AG04450 (cell line): ENCODE measurements around the gene RPL3. TPM values are rescaled to one million over a fixed set of nuclear protein-coding genes. Genes with fewer than 3 reads are reported as not detected.

Experiments
- CTCF ChIA-PET: fragments of 300-600, 350-600 bp; formaldehyde crosslinking; extraction: SDS; loops from one replicate; lab custom pipeline; 2022; ENCODE audit warnings: antibody characterized with exemption, inconsistent platforms; lab: Charles Lee
- POLR2A ChIA-PET: fragments of 350-600 bp; formaldehyde crosslinking; extraction: SDS; loops from one replicate; lab custom pipeline; 2021; ENCODE audit warnings: antibody characterized with exemption, inconsistent platforms; lab: Yijun Ruan, JAX
- DNase-seq: peaks from one replicate; pipeline ENCODE4 v3.0.0-alpha.2; 2011; ENCODE audit warnings: low read depth, low spot score
- H3K27ac ChIP-seq: one replicate; pipeline ENCODE4 v1.5.1; 2012; ENCODE audit warnings: low read depth, low read length, control low read depth
- H3K27me3 ChIP-seq: one replicate; pipeline ENCODE4 v1.6.0; 2012; ENCODE audit warnings: low read length; ENCODE audit not compliant: control insufficient read depth, insufficient read depth
- H3K4me3 ChIP-seq: 2 replicates; pipeline ENCODE4 v1.5.1; 2011; ENCODE audit warnings: mild to moderate bottlenecking, low read depth, low read length, control low read depth
- H3K9me3 ChIP-seq: 2 replicates; pipeline ENCODE4 v1.5.1; 2012; ENCODE audit warnings: low read length; ENCODE audit not compliant: control insufficient read depth, insufficient read depth
- polyA plus RNA-seq: library from polyadenylated mRNA; depleted of rRNA; stranded (reverse); fragments of >200 nt; gene quantifications from 2 replicates; pipeline ENCODE4 v1.2.3, GENCODE V29; 2011
- TF ChIP-seq, protein P1 (sequence below): IDR thresholded peaks from 2 replicates; pipeline ENCODE4 v1.5.1; 2011; ENCODE audit warnings: low read depth, low read length, control low read depth, inconsistent platforms

RPL3 gene
- polyA plus RNA-seq, 1 experiment: 3,445 TPM

DNA sequence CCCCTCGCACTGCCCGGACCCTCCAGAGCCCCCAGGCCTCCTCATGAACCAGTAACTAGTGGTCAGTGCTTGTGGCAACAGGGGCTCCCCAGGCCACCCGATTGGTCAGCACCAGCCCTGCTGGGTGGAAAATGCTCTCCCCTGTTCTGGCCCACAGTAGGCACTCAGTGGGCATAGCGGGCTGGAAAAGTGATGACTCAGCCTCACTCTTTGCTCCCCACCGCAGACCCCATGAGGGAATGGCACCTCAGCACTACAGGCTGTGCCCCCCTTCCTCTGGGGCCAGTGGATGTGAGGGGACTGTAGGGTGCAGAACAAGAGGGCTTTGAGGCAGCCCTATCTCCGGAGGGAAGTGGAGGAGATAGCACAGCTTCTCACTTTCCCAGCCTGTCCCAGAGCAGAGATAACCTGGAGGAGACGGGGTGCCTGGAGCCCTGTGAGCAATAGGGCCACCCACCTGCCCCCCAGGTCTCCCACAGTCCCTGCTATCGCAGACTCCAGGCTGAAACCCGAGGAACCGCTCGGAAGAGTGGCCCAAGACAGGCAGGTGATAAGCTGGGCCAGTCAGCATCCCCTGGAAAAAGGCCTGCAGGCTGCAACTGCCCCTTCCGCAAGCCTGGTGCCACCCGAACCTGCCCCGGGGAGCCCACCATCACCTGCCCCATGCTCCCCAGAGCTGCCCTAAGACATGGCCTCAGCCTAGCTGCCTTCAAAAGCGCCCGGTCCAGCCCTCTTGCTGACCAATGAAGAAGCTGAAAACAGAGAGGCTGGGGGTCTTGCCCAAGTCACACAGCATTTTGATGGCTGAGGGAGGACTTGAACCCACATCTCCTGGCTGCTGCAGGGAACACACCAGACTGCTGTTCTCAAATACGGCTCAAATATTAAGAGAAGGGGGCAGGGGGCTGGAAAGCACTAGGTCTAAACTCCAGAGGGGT lies 45.2 kb downstream of the RPL3 start:
- H3K27ac ChIP-seq: no peak overlapping the region
- POLR2A ChIA-PET: no interaction called here
- CTCF ChIA-PET: no interaction called here
- peaks cover 11% of the 10 kb centered on the region for H3K9me3 ChIP-seq
- TF ChIP-seq, protein P1, sequence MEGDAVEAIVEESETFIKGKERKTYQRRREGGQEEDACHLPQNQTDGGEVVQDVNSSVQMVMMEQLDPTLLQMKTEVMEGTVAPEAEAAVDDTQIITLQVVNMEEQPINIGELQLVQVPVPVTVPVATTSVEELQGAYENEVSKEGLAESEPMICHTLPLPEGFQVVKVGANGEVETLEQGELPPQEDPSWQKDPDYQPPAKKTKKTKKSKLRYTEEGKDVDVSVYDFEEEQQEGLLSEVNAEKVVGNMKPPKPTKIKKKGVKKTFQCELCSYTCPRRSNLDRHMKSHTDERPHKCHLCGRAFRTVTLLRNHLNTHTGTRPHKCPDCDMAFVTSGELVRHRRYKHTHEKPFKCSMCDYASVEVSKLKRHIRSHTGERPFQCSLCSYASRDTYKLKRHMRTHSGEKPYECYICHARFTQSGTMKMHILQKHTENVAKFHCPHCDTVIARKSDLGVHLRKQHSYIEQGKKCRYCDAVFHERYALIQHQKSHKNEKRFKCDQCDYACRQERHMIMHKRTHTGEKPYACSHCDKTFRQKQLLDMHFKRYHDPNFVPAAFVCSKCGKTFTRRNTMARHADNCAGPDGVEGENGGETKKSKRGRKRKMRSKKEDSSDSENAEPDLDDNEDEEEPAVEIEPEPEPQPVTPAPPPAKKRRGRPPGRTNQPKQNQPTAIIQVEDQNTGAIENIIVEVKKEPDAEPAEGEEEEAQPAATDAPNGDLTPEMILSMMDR: no peak
- no peak for DNase-seq
- peaks cover 4% of the 10 kb centered on the region for H3K27me3 ChIP-seq
- H3K4me3 ChIP-seq: no peak overlapping the region

DNA sequence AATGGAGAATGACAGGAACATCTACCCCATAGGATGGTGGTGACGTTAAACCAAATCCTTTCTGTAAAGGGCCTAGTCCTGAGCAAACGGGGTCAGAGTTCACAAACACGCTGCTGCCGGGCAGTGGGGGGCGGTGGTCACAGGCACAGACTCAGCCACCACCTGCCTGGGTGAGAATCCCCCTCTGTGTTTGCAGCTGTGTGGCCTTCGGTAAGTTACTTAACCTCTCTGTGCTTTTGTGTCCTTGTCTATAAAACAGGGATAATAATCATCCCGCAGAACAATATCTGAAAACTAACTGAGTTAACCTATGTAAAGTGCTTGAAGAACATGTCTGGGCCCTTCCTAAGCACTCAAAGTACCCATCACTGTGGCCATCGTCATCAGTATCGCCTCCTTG lies 48.6 kb downstream of the RPL3 start:
- DNase-seq: no peak
- Histone ChIP-seq H3K27ac (no peak overlapping the region), H3K27me3 (peaks cover 4% of the 10 kb centered on the region), H3K9me3 (peaks cover 7% of the 10 kb centered on the region), H3K4me3 (no peak overlapping the region)
- TF ChIP-seq, protein P1: no peak
- POLR2A ChIA-PET: no interaction called here
- CTCF ChIA-PET: no interaction called here

DNA sequence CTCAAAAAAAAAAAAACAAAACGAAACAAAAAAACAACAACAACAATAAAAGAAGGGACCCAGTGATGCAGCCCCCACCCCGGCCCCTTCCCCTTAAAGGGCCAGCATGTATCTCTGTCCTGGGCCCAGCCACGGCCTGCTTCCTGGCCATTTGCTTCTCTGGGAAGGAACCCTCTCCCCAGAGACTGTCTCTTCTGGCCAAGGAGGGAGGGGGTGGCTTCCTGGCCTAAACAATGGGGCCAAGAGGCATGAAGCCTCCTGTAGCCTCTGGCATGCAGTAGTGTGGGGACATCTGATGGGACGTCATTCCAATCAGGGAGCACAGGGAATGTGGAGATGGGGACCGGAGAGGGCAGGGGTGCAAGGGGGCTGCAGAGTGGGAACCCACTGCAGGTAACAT lies 49.1 kb downstream of the RPL3 start:
- DNase-seq: no peak
- TF ChIP-seq, protein P1: no peak
- ChIA-PET POLR2A (no interaction called here), CTCF (no interaction called here)
- Histone ChIP-seq H3K27ac (no peak overlapping the region), H3K9me3 (peaks cover 7% of the 10 kb centered on the region), H3K4me3 (no peak overlapping the region), H3K27me3 (peaks cover 4% of the 10 kb centered on the region)

DNA sequence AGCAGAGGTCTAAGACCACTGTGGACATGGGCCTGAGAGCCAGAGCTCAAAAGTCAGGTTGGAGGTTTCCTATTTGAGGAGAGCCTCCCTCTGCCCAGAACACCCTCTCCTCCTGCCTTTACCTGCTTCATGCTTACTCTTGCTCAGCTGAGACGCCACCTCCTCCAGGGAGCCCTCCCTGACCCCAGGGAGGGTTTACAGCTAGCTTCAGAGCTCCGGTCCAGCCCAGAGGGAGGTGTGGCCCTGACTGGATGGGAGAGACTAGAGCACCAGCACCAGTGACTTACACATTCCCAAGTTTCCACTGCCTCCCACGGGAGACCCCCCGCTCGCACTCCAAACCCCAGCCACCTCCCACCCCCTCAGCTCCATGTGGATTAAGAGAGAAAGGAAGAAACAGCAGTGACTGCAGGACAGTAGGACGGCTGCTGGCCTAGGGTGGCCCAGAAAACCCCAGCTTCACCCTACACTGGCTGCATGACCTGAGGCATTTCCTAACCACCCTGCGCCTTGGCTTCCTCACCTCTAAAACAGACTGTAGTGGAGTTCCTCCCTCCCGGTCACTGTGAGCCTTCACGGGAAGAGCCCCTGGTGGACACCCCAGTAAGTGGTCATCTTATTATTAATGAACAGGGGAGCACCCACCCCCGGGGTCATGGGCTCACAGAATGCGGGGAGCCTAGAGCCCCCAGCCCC lies 50.2 kb downstream of the RPL3 start:
- H3K9me3 ChIP-seq: peaks cover 7% of the 10 kb centered on the region
- ChIA-PET CTCF (no interaction called here), POLR2A (interaction anchor here (0.6 kb wide), 2 partner anchors 48 kb away, joined by 3 read pairs; no protein-coding TSS in a partner anchor)
- TF ChIP-seq, protein P1: no peak
- no peaks in the 10 kb centered on the region for H3K27me3 ChIP-seq
- no peak overlapping the region for H3K4me3 ChIP-seq
- no peak overlapping the region for H3K27ac ChIP-seq
- DNase-seq: no peak

DNA sequence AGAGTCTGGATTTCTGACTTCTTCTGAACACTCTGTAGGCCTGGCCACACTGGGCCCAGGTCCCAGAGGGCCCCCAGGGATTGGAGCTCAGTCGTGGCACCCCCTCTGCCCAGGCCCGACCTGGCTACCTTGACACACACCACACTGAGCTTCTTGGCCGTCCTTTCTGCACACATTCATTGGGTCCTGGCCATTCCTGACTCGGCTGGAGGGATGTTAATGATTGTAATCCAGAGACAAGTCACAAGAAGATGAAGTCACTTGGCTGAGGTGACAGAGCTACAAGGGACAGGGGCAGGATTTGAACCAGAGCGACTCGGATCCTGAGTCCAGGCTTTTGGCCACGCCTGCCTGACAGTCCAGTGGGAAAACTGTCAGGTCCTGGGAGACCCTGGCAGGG lies 50.8 kb downstream of the RPL3 start:
- DNase-seq: no peak
- Histone ChIP-seq H3K27me3 (no peaks in the 10 kb centered on the region), H3K4me3 (no peak overlapping the region), H3K9me3 (peaks cover 7% of the 10 kb centered on the region), H3K27ac (no peak overlapping the region)
- ChIA-PET POLR2A (interaction anchor here (2.1 kb wide), 1 partner anchor 51 kb away, joined by 4 read pairs; the partner anchor contains the start of gene RPL3), CTCF (no interaction called here)
- TF ChIP-seq, protein P1: no peak
